Stomach (tissue), 9 donors: ENCODE results near the gene EHBP1L1. TPM values are rescaled to one million over a fixed set of nuclear protein-coding genes. Genes with fewer than 3 reads are reported as not detected.
"Not testable (repeated sequence)": the region's sequence is repeated elsewhere in the genome, so short reads cannot be mapped to it uniquely, and the experiment has no call there.

Source experiments
- DNase-seq, 2 donors: peaks; one replicate each; pipeline versions ENCODE4 v3.0.0 to v3.0.0-alpha.2; 2013 to 2019
- H3K27ac ChIP-seq, 5 donors: fragments of 200-600 bp in 4 of 5; sonication (generic) in 4 of 5; one replicate each; pipeline ENCODE4 v1.5.1; 2013 to 2019; ENCODE audit warnings: mild to moderate bottlenecking in 1 of 5, moderate library complexity in 1 of 5
- H3K27me3 ChIP-seq, 3 donors: fragments of 200-600 bp; sonication (generic); one replicate each; pipeline ENCODE4 v1.5.1; 2017 to 2019; ENCODE audit warnings: mixed run types in 1 of 3
- H3K36me3 ChIP-seq, 4 donors: fragments of 200-600 bp; sonication (generic); 1 replicate in 3 of 4; 2 replicates in 1 of 4; pipeline ENCODE4 v1.5.1; 2016 to 2019
- H3K4me1 ChIP-seq, 4 donors: fragments of 200-600 bp; sonication (generic); one replicate each; pipeline ENCODE4 v1.5.1; 2016 to 2019
- H3K4me3 ChIP-seq, 4 donors: fragments of 200-600 bp; sonication (generic) in 3 of 4; one replicate each; pipeline ENCODE4 v1.5.1; 2016 to 2019; ENCODE audit warnings: mild to moderate bottlenecking in 1 of 4
- H3K9me3 ChIP-seq, 4 donors: fragments of 200-600 bp; sonication (generic); one replicate each; pipeline ENCODE4 v1.5.1; 2016 to 2019
- CTCF ChIP-seq, 7 experiments: fragments of 450-650 bp in 4 of 7; fragments of 200-600 bp in 3 of 7; sonication (generic) in 3 of 7; IDR thresholded peaks; one replicate each; pipeline ENCODE4 v1.5.1; 2016 to 2019; ENCODE audit warnings: antibody characterized with exemption in 7 of 7, control low read depth in 2 of 7, mild to moderate bottlenecking in 1 of 7
- EP300 ChIP-seq: sonication (generic); formaldehyde crosslinking; IDR thresholded peaks from one replicate; pipeline ENCODE4 v1.6.1; 2017; ENCODE audit warnings: antibody characterized with exemption
- POLR2A ChIP-seq, 4 donors: fragments of 450-650 bp; IDR thresholded peaks; one replicate each; pipeline ENCODE4 v1.6.1; 2016; ENCODE audit warnings: antibody characterized with exemption in 4 of 4, control low read depth in 2 of 4, mild to moderate bottlenecking in 1 of 4, moderate library complexity in 1 of 4
- POLR2AphosphoS5 ChIP-seq, 3 donors: sonication (generic); formaldehyde crosslinking; IDR thresholded peaks; one replicate each; pipeline ENCODE4 v1.6.1; 2016; ENCODE audit warnings: antibody characterized with exemption in 3 of 3
- WGBS, 5 donors: extraction: QIAGEN DNeasy Blood & Tissue Kit in 3 of 5; methylation state at CpG; one replicate each; pipeline versions ENCODE4 v1.1.5 to v1.1.7; 2013 to 2018; 5-methylcytosine and 5-hydroxymethylcytosine counted together
- intact Hi-C: fragments of 100-400 bp; cut with DNase I; formaldehyde crosslinking; loops from one replicate; pipeline ENCODE4 v1.15.1; 2023; ENCODE audit warnings: low total_unique reads
- polyA plus RNA-seq, 3 donors: library from polyadenylated mRNA; stranded (reverse); fragments of 200-250 nt; gene quantifications; one replicate each; pipeline ENCODE4 v1.2.3, GENCODE V29; 2013
- total RNA-seq, 5 donors: library from RNA; depleted of rRNA; stranded (reverse); fragments of >200 nt; gene quantifications; one replicate each; pipeline versions ENCODE4 v1.1.0 to v1.2.3, GENCODE V29; 2014 to 2016
- donor health status: healthy with polysubstance abuse.
- donor health status: Bipolar disorder and iron deficiency.
- donor health status: healthy.

EHBP1L1 gene
- total and polyA plus RNA-seq, 8 donors, result 28.0 to 200 (median 89.4) TPM

- DNase-seq, result no peak
- 83 to 93% (median 90%) methylated on average over 3 of the region's 3 CpGs for WGBS, 5 donors
- Histone ChIP-seq H3K4me1 (peaks cover 32 to 62% (median 48%) of the 10 kb centered on the region in 4 donors), H3K27ac (peak overlapping the region in 4 of 5 donors; percentile 86 to 95 (median 90)), H3K9me3 (no peaks in the 10 kb centered on the region), H3K36me3 (peaks cover 38 to 64% (median 55%) of the 10 kb centered on the region in 4 donors), H3K27me3 (no peaks in the 10 kb centered on the region), H3K4me3 (no peak overlapping the region)
- TF ChIP-seq POLR2A (IDR thresholded peaks at IDR 0.05), result no peak
- no peak for TF ChIP-seq POLR2AphosphoS5 (IDR thresholded peaks at IDR 0.05)
- TF ChIP-seq CTCF (IDR thresholded peaks at IDR 0.05), result no peak
- TF ChIP-seq EP300, result no peak
- intact Hi-C loops, result no loop called here
Measured at GRCh38 chr11:65637032-65637557, 61.2 kb downstream of the EHBP1L1 start.

GRCh38 chr11:65637794-65638419 lies 62.1 kb downstream of the EHBP1L1 start, which contains the start of gene SIPA1:
SIPA1 (plus strand) TSS chr11:65638101; CDS start chr11:65640922, 2,821 bp downstream.
- Histone ChIP-seq H3K4me3 (peak within 1 kb of the TSS; percentile 70 to 88 (median 79)), H3K9me3 (no peaks in the 10 kb centered on the region), H3K27ac (peak within 1 kb of the TSS; percentile 85 to 95 (median 89)), H3K4me1 (peaks cover 36 to 70% (median 52%) of the 10 kb centered on the region in 4 donors), H3K36me3 (peaks cover 36 to 63% (median 55%) of the 10 kb centered on the region in 4 donors), H3K27me3 (no peaks in the 10 kb centered on the region)
- TF ChIP-seq CTCF (IDR thresholded peaks at IDR 0.05) (peak in 2 of 7 experiments; percentile 24 to 28), POLR2A (IDR thresholded peaks at IDR 0.05) (no peak), POLR2AphosphoS5 (IDR thresholded peaks at IDR 0.05) (peak; percentile 25 to 73 (median 41))
- WGBS, 5 donors, result 3 to 19% (median 4%) methylated on average over 9 to 46 of the region's 46 CpGs
- intact Hi-C loops, result no loop called here
- DNase-seq, result peak; percentile 78 to 93

GRCh38 chr11:65639228-65639597 lies 63.4 kb downstream of the EHBP1L1 start:
- Histone ChIP-seq H3K27ac (peak overlapping the region in 4 of 5 donors; percentile 85 to 95 (median 90)), H3K4me3 (peak overlapping the region; percentile 70 to 88 (median 79)), H3K4me1 (peaks cover 36 to 79% (median 52%) of the 10 kb centered on the region in 4 donors), H3K36me3 (peaks cover 29 to 58% (median 54%) of the 10 kb centered on the region in 4 donors)
- H3K9me3 ChIP-seq, intact Hi-C loops, H3K27me3 ChIP-seq, DNase-seq: not testable (repeated sequence)
- 78 to 89% (median 88%) methylated on average over 9 of the region's 9 CpGs for WGBS, 5 donors

GRCh38 chr11:65639623-65640482 lies 64.0 kb downstream of the EHBP1L1 start:
- intact Hi-C loops, result no loop called here
- WGBS, 5 donors, result 65 to 74% (median 68%) methylated on average over 7 to 8 of the region's 8 CpGs
- TF ChIP-seq CTCF (IDR thresholded peaks at IDR 0.05) (no peak), POLR2AphosphoS5 (IDR thresholded peaks at IDR 0.05) (peak in 1 of 3 donors; percentile 30)
- Histone ChIP-seq H3K4me1 (peaks cover 36 to 79% (median 52%) of the 10 kb centered on the region in 4 donors), H3K27ac (peak overlapping the region; percentile 74 to 95 (median 89)), H3K4me3 (peak overlapping the region; percentile 16 to 88 (median 55)), H3K27me3 (no peaks in the 10 kb centered on the region), H3K36me3 (peaks cover 23 to 58% (median 54%) of the 10 kb centered on the region in 4 donors), H3K9me3 (no peaks in the 10 kb centered on the region)
- DNase-seq, result peak in 1 of 2 donors; percentile 80
